ENCODE results near the gene GIMAP7.
"Not testable (repeated sequence)": the region's sequence is repeated elsewhere in the genome, so short reads cannot be mapped to it uniquely, and the experiment has no call there.

The GIMAP7 gene

GRCh38 chr7:150515248-150516147 lies 826 bp downstream of the GIMAP7 start:
- no peak for DNase-seq

GRCh38 chr7:150516956-150517745 lies 2.5 kb downstream of the GIMAP7 start:
- DNase-seq = no peak

GRCh38 chr7:150519310-150519709 lies 4.6 kb downstream of the GIMAP7 start:
- DNase-seq = no peak

GRCh38 chr7:150520145-150520544 lies 5.5 kb downstream of the GIMAP7 start:
- no peak for DNase-seq

GRCh38 chr7:150522931-150523330 lies 8.3 kb downstream of the GIMAP7 start:
- not testable (repeated sequence) for DNase-seq

- DNase-seq = no peak
These were observed 9.3 kb downstream of the GIMAP7 start for GRCh38 chr7:150524018-150524417.

GRCh38 chr7:150531704-150532103 lies 17.0 kb downstream of the GIMAP7 start:
- no peak for DNase-seq

- no peak for DNase-seq
These were observed 23.6 kb downstream of the GIMAP7 start for GRCh38 chr7:150538259-150538658.

- DNase-seq = no peak
These were observed 38.5 kb downstream of the GIMAP7 start for GRCh38 chr7:150553163-150553562.

- no peak for DNase-seq
These were observed 42.0 kb downstream of the GIMAP7 start for GRCh38 chr7:150556521-150557138.

GRCh38 chr7:150560486-150560885 lies 45.8 kb downstream of the GIMAP7 start:
- no peak for DNase-seq

- no peak for DNase-seq
These were observed 48.2 kb downstream of the GIMAP7 start for GRCh38 chr7:150562919-150563318.

GRCh38 chr7:150564006-150564405 lies 49.3 kb downstream of the GIMAP7 start:
- no peak for DNase-seq

- no peak for DNase-seq
These were observed 49.9 kb downstream of the GIMAP7 start for GRCh38 chr7:150564566-150564965.

- no peak for DNase-seq
These were observed 50.6 kb downstream of the GIMAP7 start for GRCh38 chr7:150565239-150565638.

- DNase-seq = no peak
These were observed 51.5 kb downstream of the GIMAP7 start for GRCh38 chr7:150566123-150566522.

- DNase-seq = no peak
These were observed 51.9 kb downstream of the GIMAP7 start for GRCh38 chr7:150566572-150566971.

- peak; percentile 14 for DNase-seq
These were observed 52.5 kb downstream of the GIMAP7 start, which contains the start of gene GIMAP4 for GRCh38 chr7:150567169-150567568. Gene GIMAP4 (plus strand): TSS chr7:150567390. CDS start chr7:150569902, 2,512 bp downstream.

- DNase-seq = peak; percentile 14
These were observed 53.2 kb downstream of the GIMAP7 start for GRCh38 chr7:150567871-150568301.

- peak; percentile 18 for DNase-seq
These were observed 54.0 kb downstream of the GIMAP7 start for GRCh38 chr7:150568714-150569113.

GRCh38 chr7:150569245-150569955 lies 54.7 kb downstream of the GIMAP7 start:
- DNase-seq = no peak

Data from activated CD8-positive, alpha-beta memory T cell treated with anti-CD3 and anti-CD28 coated beads, Interleukin-2, amount 50 U/mL, for 4 hours (primary cell).